VCaP (cell line): ENCODE data around the gene TAF4.

Experiments used
- H3K27ac ChIP-seq: fragments of 450-650 bp; 2 replicates; pipeline ENCODE4 v1.5.1; 2017
- TF ChIP-seq, protein P1 (sequence below): fragments of 450-650 bp; conservative IDR thresholded peaks from 2 replicates; pipeline ENCODE4 v1.5.1; 2017; ENCODE audit warnings: mild to moderate bottlenecking, moderate library complexity

The TAF4 gene

GRCh38 chr20:62044631-62045030, 21.1 kb downstream of the TAF4 start:
- peak overlapping the region; percentile 12; the same call in 1 of the 2 replicates for H3K27ac ChIP-seq
- TF ChIP-seq, protein P1, sequence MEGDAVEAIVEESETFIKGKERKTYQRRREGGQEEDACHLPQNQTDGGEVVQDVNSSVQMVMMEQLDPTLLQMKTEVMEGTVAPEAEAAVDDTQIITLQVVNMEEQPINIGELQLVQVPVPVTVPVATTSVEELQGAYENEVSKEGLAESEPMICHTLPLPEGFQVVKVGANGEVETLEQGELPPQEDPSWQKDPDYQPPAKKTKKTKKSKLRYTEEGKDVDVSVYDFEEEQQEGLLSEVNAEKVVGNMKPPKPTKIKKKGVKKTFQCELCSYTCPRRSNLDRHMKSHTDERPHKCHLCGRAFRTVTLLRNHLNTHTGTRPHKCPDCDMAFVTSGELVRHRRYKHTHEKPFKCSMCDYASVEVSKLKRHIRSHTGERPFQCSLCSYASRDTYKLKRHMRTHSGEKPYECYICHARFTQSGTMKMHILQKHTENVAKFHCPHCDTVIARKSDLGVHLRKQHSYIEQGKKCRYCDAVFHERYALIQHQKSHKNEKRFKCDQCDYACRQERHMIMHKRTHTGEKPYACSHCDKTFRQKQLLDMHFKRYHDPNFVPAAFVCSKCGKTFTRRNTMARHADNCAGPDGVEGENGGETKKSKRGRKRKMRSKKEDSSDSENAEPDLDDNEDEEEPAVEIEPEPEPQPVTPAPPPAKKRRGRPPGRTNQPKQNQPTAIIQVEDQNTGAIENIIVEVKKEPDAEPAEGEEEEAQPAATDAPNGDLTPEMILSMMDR = no peak

GRCh38 chr20:62043131-62043914, 22.4 kb downstream of the TAF4 start:
- H3K27ac ChIP-seq = no peak overlapping the region
- TF ChIP-seq, protein P1 = no peak

DNA sequence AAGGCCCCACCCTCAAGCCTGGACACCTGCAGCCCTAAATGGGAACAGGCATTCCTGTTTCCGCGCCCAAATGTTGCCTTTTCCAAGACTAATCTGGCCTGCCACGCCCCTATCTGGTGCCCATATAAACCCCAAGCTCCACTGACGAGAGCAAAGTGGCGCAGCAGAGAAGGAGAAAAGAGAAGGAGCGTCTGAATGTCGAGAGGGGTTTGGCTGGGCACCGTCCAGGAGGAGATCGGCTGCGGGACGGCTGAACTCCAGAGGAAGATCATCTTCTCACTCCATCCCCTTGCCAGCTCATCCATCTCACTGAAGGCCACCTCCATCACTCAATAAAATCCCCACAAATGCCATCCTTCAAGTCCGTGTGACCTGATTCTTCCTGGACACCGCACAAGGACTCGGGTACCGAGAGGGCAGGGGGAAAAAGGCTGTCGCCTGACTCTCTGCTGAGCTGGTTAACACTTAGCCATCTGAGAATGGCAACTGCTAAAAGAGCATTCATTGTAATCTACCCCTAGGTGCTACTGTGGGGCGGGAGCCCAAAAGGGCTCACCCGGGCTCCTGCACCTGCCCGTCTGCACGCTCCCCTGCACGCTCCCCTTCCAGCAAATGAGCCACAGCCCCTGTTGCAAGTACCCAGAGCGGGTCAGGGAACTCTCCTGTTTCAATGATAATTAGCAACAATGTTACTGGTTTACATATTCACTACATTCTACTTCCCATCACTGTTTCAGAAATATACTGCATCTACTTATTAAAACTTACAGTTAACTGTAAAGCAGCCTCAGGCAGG, 23.5 kb downstream of the TAF4 start:
- TF ChIP-seq, protein P1 = no peak
- H3K27ac ChIP-seq = no peak overlapping the region

DNA sequence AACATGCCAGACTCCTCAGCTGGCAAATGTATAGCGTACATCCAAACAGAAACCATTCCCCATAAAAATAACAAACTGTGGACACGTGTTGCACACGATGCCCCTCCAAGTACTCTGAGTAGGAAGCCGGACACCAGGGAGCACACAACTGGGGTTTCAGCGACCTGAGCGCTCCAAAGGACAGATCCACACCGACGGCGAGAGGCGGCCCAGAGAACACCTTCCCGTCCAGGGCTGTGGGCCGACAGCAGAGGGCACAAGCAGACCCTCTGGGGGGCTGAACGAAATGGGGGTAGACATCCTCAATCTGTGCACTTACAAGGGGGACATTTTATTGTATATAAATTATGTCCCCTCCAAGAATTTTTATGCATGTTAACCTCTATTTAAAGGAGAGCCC, 24.7 kb downstream of the TAF4 start:
- TF ChIP-seq, protein P1 = no peak
- no peak overlapping the region for H3K27ac ChIP-seq

DNA sequence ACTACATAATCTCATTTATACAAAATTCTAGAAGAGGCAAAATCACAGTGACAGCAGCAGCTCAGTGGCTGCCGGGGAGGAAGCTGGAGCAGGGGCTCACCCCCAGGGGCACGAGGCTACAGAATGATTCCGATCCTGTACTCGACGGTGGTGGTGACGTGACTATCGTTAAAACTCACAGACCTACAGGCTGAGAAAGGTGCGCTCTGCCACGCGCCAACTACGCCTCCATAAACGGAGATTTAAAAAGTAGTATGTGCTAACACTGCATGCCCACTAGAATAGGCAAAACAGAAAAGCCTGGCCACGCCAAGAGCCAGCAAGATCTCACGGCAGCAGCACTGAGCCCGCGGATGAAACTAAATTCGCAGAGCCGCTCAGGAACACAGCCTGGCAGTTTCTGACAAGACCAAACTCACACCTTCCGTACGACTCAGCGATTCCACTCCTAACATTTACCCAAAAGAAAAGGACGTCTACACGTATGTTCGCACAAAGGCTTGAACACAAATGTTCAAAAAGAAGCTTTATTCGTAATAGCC, 25.2 kb downstream of the TAF4 start:
- no peak overlapping the region for H3K27ac ChIP-seq
- TF ChIP-seq, protein P1 = no peak

DNA sequence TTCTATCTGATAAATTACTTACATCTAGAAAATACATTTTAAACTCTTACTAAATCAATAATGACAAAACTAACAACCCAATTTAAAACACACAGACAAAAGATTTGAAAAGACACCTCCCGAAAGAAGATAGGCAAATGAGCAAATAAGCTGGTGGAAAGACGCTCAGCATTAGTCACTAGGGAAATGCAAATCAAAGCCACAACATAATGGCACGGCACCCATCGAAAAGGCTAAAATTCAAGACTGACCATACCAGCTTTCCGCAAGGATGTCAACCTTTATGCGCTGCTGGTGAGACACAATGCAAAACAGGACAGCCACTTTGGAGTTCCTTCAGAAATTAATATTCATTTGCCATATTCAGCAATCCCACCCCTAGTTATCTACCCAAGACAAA, 25.9 kb downstream of the TAF4 start:
- H3K27ac ChIP-seq = no peak overlapping the region
- TF ChIP-seq, protein P1 = no peak
